AG09309 (cell line): ENCODE measurements around the gene PRKCH.

ENCODE experiments used
- DNase-seq: peaks from one replicate; pipeline ENCODE4 v3.0.0-alpha.2; 2010; ENCODE audit warnings: low read depth
- H3K4me3 ChIP-seq: 2 replicates; pipeline ENCODE4 v1.5.1; 2011; ENCODE audit warnings: mild to moderate bottlenecking, low read depth, low read length, moderate library complexity; ENCODE audit not compliant: control insufficient read depth
- CTCF ChIP-seq: IDR thresholded peaks from 2 replicates; pipeline ENCODE4 v1.5.1; 2011; ENCODE audit warnings: mild to moderate bottlenecking, low read depth, low read length, inconsistent platforms; ENCODE audit not compliant: insufficient read depth, control insufficient read depth; ENCODE audit errors: missing control alignments

The PRKCH gene

DNA sequence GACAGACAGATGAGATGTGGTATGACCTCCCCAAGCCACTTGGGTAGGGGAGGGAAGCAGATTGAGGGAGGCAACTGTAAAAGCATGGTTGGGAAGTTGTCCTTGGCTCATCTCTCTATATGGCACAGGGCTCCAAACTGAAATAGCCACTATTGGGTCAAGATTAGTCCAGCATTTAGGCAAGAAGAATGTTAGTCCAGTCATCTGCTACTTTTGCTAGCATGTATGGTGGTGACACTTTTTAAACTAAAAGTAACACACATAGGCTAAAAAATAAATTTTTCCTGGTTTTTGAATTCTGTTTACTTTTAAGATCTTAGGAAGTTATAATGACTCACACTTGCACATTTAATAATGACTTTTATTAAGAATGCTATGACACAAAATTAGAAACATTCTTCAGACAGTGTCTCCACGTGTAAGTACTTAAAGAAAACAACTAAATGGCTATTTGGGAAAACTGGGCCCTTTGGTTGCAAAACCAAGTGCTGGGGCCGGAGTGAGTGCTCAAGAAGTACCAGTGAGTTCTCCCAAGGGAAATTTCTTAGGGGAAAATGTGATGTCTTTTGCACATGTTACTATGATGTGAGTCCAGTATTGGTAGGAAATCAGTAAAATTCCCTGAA lies 194.9 kb downstream of the PRKCH start:
- no peak for DNase-seq
- no peak overlapping the region for H3K4me3 ChIP-seq
- TF ChIP-seq CTCF = no peak

DNA sequence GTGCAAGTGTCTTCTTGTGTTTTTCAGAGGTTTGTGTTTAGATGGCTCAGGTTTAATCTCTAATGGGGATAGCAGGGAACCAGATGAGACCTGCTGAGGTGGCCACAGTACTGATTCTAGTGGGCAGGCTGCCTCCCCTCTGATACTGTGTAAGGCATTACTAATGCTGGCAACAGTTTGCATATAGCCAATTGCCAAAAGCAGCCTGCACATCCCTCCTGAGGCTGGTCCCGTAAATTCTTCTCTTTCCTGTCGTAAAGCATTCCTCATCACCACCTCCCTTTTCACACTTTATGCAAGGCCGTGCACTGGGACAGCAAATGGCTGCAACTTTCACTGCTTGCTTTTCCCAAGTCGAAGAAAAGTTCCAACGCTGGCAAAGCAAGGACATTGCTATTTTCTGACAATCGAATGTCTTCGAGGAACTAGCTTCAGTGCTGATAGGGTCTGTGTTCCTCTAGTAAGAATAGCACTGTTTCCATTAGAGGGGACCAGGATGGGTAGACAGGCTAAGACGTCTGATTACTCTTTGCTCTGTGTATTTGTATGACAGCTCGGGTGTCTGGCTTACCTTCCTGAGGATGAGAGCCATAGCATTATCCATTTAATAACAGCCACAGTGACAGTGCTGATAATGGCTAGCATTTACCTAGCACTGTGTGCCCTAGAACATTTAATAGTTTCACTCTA lies 195.7 kb downstream of the PRKCH start:
- DNase-seq = peak; percentile 57
- TF ChIP-seq CTCF = no peak

GRCh38 chr14:61517911-61518384 lies 196.6 kb downstream of the PRKCH start:
- no peak overlapping the region for H3K4me3 ChIP-seq
- no peak for DNase-seq
- TF ChIP-seq CTCF = no peak

More for the DNA sequence above, 195.7 kb downstream of the PRKCH start:
- no peak overlapping the region for H3K4me3 ChIP-seq

DNA sequence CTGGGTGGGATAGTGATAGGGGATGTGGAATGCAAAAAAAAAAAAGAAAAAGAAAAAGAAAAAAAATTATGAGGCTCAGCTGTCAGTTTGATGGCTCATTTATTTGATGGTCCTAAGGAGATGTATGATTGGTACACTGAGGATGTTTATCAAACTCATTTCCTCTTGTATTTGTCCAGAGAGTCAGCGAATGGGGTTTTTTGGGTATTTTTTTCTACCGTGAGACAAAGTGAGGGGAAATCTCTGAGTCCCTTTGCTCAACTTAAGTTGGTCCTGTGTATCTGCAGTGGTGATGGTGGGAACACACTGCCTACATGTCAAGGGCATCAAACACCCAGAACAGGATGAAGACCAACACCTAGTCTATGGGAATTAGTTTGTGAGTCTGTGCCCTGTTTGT lies 197.0 kb downstream of the PRKCH start:
- no peak overlapping the region for H3K4me3 ChIP-seq
- no peak for TF ChIP-seq CTCF
- no peak for DNase-seq

- no peak for DNase-seq
Observed at GRCh38 chr14:61519106-61519505, 197.7 kb downstream of the PRKCH start.

GRCh38 chr14:61519735-61520134 lies 198.4 kb downstream of the PRKCH start:
- no peak for DNase-seq
- no peak for TF ChIP-seq CTCF
- no peak overlapping the region for H3K4me3 ChIP-seq

More at GRCh38 chr14:61519106-61519505, 197.7 kb downstream of the PRKCH start:
- no peak overlapping the region for H3K4me3 ChIP-seq
- TF ChIP-seq CTCF = no peak
